GM18873 (cell line): ENCODE measurements around the gene KLHDC7B.

Experiments
- ATAC-seq: cut with Tn5 transposase; IDR thresholded peaks from one replicate; pipeline ENCODE4 v1.9.1; 2021; ENCODE audit warnings: mild to moderate bottlenecking, moderate library complexity, moderate number of reproducible peaks; ENCODE audit not compliant: unreplicated experiment, low FRiP score

The KLHDC7B gene

GRCh38 chr22:50545522-50546325 is at the start of gene KLHDC7B:
KLHDC7B (plus strand) TSS chr22:50545899; CDS start chr22:50546244, 345 bp downstream.
- no peak for ATAC-seq

- ATAC-seq: no peak
These were observed 48.6 kb upstream of the KLHDC7B start for GRCh38 chr22:50497093-50497492.

- no peak for ATAC-seq
These were observed 47.3 kb upstream of the KLHDC7B start for GRCh38 chr22:50498322-50498890.

- ATAC-seq: no peak
These were observed 45.2 kb upstream of the KLHDC7B start for GRCh38 chr22:50500452-50500851.

- no peak for ATAC-seq
These were observed 43.6 kb upstream of the KLHDC7B start for GRCh38 chr22:50502096-50502495.

- ATAC-seq: no peak
These were observed 42.8 kb upstream of the KLHDC7B start for GRCh38 chr22:50502628-50503474.

- ATAC-seq: no peak
These were observed 42.1 kb upstream of the KLHDC7B start for GRCh38 chr22:50503475-50504145.

- ATAC-seq: no peak
These were observed 41.1 kb upstream of the KLHDC7B start for GRCh38 chr22:50504369-50505211.

GRCh38 chr22:50505276-50505775 is 40.4 kb upstream of the KLHDC7B start:
- ATAC-seq: no peak

GRCh38 chr22:50505776-50506610 is 39.7 kb upstream of the KLHDC7B start:
- no peak for ATAC-seq

- peak; percentile 17 for ATAC-seq
These were observed 38.9 kb upstream of the KLHDC7B start for GRCh38 chr22:50506611-50507420.

- ATAC-seq: peak; percentile 29
These were observed 38.2 kb upstream of the KLHDC7B start, which contains the start of gene LMF2 for GRCh38 chr22:50507421-50507990. LMF2 (minus strand) TSS chr22:50507702; CDS start chr22:50507675, 27 bp downstream.

GRCh38 chr22:50507991-50508884 is 37.5 kb upstream of the KLHDC7B start, which contains the start of gene NCAPH2:
NCAPH2 (plus strand) TSS chr22:50508224; CDS start chr22:50508338, 114 bp downstream.
- peak; percentile 68 for ATAC-seq

- ATAC-seq: no peak
These were observed 36.8 kb upstream of the KLHDC7B start for GRCh38 chr22:50508897-50509296.

GRCh38 chr22:50513175-50513574 is 32.5 kb upstream of the KLHDC7B start:
- no peak for ATAC-seq

GRCh38 chr22:50516068-50516467 is 29.6 kb upstream of the KLHDC7B start:
- no peak for ATAC-seq
